ENCODE results near the gene STX7.

DNA sequence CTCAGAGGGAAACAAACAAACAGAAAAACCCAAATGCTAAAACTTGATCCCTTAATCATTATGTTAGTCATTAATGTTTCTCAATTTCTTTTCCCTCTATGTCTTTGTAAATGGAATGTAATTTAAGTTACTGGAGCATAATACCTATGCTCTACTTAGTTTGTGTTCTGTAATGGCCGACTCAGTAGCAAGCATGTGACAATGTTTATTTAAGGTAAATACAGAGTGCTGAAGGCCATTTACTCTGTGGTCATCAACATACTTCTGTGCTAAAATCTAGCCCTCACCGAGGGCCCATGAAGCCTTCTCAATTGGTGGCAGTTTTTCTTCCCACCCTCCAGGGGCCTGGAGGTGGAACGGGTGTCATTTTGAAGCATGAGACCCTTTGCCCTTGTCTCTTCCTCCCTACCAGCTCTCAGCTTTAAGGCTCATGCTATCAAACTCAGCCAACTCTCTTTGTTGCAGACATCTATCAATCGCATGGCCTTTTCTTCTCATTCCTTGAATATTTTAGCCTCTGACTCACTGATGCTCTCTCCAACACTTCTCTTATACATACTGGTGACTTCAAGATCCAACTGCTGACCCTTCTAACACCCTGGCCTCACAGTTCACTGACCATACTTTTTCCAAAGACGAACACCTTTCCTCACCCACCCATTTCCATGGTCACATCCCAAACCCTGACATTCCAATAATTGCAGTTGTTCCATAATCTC is 48.2 kb downstream of the STX7 start:
- TF ChIP-seq, protein P1, sequence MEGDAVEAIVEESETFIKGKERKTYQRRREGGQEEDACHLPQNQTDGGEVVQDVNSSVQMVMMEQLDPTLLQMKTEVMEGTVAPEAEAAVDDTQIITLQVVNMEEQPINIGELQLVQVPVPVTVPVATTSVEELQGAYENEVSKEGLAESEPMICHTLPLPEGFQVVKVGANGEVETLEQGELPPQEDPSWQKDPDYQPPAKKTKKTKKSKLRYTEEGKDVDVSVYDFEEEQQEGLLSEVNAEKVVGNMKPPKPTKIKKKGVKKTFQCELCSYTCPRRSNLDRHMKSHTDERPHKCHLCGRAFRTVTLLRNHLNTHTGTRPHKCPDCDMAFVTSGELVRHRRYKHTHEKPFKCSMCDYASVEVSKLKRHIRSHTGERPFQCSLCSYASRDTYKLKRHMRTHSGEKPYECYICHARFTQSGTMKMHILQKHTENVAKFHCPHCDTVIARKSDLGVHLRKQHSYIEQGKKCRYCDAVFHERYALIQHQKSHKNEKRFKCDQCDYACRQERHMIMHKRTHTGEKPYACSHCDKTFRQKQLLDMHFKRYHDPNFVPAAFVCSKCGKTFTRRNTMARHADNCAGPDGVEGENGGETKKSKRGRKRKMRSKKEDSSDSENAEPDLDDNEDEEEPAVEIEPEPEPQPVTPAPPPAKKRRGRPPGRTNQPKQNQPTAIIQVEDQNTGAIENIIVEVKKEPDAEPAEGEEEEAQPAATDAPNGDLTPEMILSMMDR (IDR thresholded peaks at IDR 0.05 in 8 of 11, conservative IDR thresholded peaks at IDR 0.05 in 3 of 11), result no peak
- no peak for TF ChIP-seq POLR2A (IDR thresholded peaks at IDR 0.05)
- no peak for TF ChIP-seq POLR2AphosphoS5 (IDR thresholded peaks at IDR 0.05)
